Vagina (tissue), 2 donors: ENCODE measurements around the gene ELF1.

ENCODE experiments used
- CTCF ChIP-seq, 3 experiments: fragments of 450-650 bp in 2 of 3; fragments of 200-600 bp in 1 of 3; sonication (generic) in 1 of 3; IDR thresholded peaks; one replicate each; pipeline ENCODE4 v1.5.1; 2017 to 2019; ENCODE audit warnings: antibody characterized with exemption in 3 of 3, mild to moderate bottlenecking in 2 of 3, moderate library complexity in 2 of 3
- POLR2AphosphoS5 ChIP-seq, 2 donors: sonication (generic); formaldehyde crosslinking; IDR thresholded peaks; one replicate each; pipeline ENCODE4 v1.9.0; 2017; ENCODE audit warnings: antibody characterized with exemption in 2 of 2, mild to moderate bottlenecking in 2 of 2, low read depth in 1 of 2; ENCODE audit not compliant: insufficient read depth in 1 of 2

DNA sequence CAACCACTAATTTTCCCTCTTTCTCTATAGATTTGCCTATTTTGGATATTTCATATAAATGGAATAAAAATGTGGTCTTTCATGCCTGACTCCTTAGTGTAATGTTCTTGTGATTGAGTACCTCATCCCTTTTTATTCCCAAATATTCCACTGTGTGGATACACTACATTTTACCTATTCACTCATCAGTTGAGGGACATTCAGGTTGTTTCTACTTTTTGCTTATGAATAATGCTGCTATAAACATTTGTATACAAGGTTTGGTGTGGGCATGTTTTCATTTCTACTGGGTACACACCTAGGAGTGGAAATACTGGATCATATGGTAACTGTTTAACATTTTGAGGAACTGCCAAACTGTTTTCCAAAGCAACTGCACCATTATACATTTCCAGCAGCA lies 37.1 kb upstream of the ELF1 start:
- TF ChIP-seq CTCF (IDR thresholded peaks at IDR 0.05): no peak
- no peak for TF ChIP-seq POLR2AphosphoS5 (IDR thresholded peaks at IDR 0.05; ENCODE audit: insufficient read depth in 1 of 2, low read depth in 1 of 2)
